B cell (primary cell): ENCODE results near the gene GRK3.

Experiments used
- EZH2 ChIP-seq: IDR thresholded peaks from 2 replicates; pipeline ENCODE4 v1.6.1; 2012; ENCODE audit warnings: borderline replicate concordance, low read depth, mild to moderate bottlenecking, moderate library complexity, low read length; ENCODE audit not compliant: insufficient read depth, poor library complexity, severe bottlenecking
- TF ChIP-seq, protein P1 (sequence below): fragments of 200-600 bp; IDR thresholded peaks from one replicate; pipeline ENCODE4 v1.8.0; 2022; ENCODE audit warnings: antibody characterized with exemption, mild to moderate bottlenecking

DNA sequence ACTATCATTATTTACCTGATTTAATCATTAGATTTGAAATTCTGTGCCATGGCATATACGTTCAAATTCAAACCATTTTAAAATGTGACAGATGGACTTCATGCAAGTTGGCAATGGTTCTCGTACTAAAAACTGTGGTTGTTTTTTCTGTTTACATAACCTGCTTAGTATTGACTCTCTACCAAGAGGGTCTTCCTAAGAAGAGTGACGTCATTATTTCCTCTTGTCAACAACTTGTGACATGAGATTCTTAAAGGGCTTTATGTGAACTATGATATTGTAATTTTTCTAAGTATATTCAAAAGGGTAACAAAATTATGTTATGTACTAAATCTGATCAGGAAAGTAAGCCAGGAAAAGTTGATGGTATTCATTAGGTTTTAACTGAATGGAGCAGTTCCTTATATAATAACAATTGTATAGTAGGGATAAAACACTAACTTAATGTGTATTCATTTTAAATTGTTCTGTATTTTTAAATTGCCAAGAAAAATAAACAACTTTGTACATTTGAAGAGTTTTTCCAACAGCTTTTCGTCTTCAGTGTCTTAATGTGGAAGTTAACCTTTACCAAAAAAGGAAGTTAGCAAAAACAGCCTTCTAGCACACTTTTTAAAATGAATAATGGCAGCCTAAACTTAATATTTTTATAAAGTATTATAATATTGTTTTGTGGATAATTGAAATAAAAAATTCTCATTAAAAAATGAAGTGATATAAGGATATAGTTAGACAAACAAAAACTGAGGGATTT lies 87.0 kb downstream of the GRK3 start:
- TF ChIP-seq, protein P1, sequence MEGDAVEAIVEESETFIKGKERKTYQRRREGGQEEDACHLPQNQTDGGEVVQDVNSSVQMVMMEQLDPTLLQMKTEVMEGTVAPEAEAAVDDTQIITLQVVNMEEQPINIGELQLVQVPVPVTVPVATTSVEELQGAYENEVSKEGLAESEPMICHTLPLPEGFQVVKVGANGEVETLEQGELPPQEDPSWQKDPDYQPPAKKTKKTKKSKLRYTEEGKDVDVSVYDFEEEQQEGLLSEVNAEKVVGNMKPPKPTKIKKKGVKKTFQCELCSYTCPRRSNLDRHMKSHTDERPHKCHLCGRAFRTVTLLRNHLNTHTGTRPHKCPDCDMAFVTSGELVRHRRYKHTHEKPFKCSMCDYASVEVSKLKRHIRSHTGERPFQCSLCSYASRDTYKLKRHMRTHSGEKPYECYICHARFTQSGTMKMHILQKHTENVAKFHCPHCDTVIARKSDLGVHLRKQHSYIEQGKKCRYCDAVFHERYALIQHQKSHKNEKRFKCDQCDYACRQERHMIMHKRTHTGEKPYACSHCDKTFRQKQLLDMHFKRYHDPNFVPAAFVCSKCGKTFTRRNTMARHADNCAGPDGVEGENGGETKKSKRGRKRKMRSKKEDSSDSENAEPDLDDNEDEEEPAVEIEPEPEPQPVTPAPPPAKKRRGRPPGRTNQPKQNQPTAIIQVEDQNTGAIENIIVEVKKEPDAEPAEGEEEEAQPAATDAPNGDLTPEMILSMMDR = no peak
- TF ChIP-seq EZH2 = no peak
